Activated CD4-positive, alpha-beta T cell treated with anti-CD3 and anti-CD28 coated beads, Interleukin-2, amount 50 U/mL, for 24 hours (primary cell): ENCODE measurements around the gene PSMB3.
"Not testable (repeated sequence)": the region's sequence is repeated elsewhere in the genome, so short reads cannot be mapped to it uniquely, and the experiment has no call there.

Experiments used
- DNase-seq, 2 donors: peaks; one replicate each; pipeline ENCODE4 v3.0.0-alpha.2; 2020; ENCODE audit warnings: low read depth in 1 of 2, low spot score in 1 of 2

PSMB3 gene

DNA sequence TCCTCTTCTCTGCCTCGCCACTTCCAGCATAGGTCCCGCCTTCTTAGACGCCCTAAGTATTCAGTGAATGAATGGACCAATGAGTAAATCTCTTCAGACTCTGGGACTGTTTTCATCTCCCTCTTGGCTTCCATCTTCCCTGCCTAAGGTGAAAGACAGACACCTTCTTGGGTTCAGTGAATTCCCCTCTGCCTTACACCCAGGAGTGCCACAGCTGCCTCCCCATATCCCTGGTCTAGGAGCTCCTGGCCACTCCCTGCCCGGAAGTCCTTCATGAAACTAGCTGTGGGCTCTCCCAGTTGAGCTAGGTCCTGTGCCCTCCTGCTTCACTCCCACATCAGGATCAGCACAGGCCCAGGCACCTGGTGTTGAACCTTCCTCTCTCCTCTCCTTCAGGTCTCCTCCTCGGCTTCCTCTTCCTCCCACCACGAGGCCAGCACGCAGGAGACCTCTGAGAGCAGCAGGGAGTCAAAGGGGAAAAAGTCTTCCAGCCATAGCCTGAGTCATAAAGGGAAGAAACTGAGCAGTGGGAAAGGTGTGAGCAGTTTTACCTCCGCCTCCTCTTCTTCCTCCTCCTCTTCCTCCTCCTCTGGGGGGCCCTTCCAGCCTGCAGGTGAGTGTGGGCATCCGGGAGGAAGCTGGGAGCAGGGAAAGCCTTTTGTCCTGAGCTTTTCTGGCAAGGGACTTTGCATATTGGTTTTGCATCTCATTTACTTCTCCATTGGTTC, 37.2 kb upstream of the PSMB3 start:
- DNase-seq = no peak

GRCh38 chr17:38716368-38717005, 36.1 kb upstream of the PSMB3 start:
- DNase-seq = no peak

GRCh38 chr17:38717139-38717745, 35.3 kb upstream of the PSMB3 start:
- no peak for DNase-seq

DNA sequence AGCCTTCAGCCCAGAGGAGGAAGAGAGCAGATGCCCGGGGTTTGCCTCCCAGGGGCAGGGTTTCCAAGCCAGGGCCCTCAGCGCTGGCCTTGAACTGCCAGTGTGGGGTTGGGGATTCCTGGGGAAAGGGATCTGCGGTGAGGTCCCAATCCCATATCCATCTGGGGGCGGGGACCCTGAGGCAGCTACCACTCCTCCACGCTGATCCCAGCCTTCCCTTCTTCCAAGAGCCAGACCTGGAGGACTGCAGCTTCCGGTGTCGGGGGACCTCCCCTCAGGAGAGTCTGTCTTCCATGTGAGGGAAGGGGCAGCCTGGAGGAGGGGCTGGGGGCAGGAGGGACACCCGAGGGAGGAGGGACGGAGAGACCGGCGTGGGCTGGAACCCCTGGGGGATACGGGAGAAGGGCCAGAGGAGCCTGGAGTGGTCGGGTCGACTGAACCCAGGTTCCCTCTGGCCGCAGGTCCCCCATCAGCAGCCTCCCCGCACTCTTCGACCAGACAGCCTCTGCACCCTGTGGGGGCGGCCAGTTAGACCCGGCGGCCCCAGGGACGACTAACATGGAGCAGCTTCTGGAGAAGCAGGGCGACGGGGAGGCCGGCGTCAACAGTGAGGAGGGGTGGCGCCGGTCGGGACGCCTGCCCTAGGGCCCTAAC, 33.1 kb upstream of the PSMB3 start:
- no peak for DNase-seq

DNA sequence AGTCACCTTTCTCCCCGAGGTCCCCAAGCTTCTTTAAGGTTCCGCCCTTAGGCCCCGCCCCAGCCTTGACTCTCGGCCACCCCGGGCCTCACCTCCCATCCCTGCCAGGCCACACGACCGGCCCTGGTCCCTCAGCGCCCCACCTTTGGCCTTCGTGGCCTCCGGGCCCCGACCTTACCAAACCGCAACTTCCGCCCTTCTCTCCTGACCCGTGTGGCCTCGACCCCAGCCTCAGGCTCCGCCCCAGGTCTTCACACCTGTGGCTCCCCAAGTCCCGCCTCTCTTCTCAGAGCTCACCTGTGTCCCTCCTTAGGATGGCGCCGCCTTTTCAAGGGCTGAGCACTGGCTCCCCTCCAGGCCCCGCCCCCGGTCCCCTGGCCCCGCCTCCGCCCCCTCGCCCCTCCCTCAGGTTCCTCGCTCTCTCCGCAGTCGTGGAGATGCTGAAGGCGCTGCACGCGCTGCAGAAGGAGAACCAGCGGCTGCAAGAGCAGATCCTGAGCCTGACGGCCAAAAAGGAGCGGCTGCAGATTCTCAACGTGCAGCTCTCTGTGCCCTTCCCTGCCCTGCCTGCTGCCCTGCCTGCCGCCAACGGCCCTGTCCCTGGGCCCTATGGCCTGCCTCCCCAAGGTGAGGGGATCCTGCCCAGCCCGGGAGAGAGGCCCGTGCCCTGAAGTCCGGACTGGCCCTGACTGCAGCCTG, 32.4 kb upstream of the PSMB3 start:
- no peak for DNase-seq

GRCh38 chr17:38720941-38721340, 31.6 kb upstream of the PSMB3 start:
- no peak for DNase-seq

DNA sequence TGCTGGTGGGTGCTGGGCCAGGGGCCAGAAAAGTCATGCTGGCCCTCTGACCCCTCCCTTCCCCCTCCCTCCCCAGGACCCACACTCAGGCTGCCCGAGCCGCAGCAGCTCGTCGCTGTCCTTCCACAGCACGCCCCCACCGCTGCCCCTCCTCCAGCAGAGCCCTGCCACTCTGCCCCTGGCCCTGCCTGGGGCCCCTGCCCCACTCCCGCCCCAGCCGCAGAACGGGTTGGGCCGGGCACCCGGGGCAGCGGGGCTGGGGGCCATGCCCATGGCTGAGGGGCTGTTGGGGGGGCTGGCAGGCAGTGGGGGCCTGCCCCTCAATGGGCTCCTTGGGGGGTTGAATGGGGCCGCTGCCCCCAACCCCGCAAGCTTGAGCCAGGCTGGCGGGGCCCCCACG, 30.7 kb upstream of the PSMB3 start:
- no peak for DNase-seq

- DNase-seq = no peak
Observed at GRCh38 chr17:38724337-38724988, 28.1 kb upstream of the PSMB3 start.

DNA sequence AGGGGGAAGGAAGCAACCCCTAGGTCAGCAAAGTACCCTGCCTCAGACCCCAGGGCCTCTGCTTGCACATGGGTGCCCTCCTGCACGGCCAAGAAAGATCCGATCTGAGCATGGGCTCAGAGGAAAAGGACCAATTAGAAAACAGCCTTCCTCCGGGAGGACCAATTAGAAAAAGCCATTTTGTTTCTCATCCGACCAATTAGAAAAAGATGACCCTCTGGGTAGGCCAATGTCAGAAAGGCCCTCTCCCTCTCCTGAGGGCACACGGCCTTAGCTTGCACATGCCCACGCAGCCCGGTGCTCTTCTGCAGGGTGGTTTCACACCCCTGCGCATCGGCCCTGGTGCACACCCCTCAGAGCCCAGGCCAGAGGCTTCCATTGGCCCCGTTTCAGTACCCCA, 27.5 kb upstream of the PSMB3 start:
- DNase-seq = no peak

DNA sequence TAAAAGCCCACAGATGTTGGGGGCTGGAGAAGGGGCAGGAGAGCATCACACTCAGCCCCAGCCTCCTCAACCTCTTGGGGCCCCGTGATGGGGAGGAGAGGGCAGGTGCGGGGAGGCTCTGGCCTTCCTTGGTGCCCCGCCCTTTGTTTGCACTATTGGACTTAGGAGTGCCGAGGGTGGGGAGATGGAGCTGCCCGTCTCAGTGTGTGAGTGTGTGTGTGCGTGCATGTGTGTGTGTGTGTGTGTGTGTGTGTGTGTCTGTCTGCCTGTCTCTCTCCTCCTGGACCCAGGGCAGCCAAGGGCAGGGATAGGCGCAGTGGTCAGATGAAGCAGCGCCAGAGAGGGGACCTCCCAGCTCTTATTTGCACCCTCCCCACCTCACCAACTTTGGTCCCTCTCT, 26.4 kb upstream of the PSMB3 start:
- DNase-seq = not testable (repeated sequence)

GRCh38 chr17:38727736-38728135, 24.8 kb upstream of the PSMB3 start:
- peak in 1 of 2 donors; percentile 76 for DNase-seq

DNA sequence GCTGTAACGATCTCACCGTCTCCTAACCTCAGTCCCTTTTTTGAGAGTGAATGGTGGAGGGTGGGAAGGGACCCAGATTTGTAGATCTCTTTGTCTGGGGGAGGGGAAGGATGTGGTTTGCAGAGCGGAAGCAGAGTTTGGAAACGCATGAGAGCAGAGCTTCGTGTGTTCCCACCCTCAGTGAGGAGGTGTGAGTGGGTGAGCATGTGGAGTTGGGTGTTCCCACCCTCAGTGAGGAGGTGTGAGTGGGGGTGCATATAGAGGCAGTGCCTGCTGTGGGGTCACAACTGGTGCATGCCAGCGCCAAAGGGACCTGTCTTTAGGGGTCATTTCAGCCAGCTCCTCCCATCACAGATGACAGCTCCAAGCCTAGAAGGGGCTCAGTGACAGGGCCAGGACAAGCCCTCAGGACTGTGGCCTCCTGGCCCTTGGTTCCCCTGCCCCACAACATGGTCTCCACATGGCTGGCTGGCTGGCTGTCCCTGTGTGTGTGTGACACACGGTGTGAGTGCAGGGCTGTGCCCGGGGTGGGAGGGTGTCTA, 24.2 kb upstream of the PSMB3 start:
- DNase-seq = peak in 1 of 2 donors; percentile 52

DNA sequence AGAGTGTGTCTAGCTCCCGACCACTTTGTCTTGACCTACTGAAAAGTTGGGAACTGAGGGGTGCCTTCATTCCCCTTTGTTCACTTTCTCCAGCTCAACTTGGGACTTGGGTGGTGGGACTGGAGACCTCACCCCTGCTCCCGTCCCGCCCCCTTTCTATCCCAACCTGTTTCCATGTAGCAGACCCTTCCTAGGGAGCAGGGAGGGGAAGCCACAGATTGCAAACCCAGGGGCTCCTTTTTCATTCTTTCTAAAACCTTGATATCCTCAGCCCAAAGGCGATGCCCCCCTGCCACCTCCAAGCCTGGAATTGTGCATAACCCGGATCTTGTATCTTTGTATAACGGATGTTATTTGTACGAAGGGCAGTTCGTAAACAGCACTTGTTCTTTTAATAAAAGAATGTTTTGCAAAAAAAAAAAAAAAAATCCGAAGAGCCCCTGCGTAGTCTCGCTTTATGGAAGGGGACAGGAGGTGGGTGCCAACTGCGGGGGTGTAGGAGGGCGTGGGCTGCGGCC, 23.1 kb upstream of the PSMB3 start:
- DNase-seq = no peak

- peak; percentile 61 to 68 for DNase-seq
Observed at GRCh38 chr17:38729886-38730525, 22.5 kb upstream of the PSMB3 start, which contains the start of gene CISD3. TSS of gene CISD3 (plus strand) at chr17:38730341. CDS start at chr17:38730359, 18 bp downstream.

- no peak for DNase-seq
Observed at GRCh38 chr17:38730526-38731379, 21.8 kb upstream of the PSMB3 start.

DNA sequence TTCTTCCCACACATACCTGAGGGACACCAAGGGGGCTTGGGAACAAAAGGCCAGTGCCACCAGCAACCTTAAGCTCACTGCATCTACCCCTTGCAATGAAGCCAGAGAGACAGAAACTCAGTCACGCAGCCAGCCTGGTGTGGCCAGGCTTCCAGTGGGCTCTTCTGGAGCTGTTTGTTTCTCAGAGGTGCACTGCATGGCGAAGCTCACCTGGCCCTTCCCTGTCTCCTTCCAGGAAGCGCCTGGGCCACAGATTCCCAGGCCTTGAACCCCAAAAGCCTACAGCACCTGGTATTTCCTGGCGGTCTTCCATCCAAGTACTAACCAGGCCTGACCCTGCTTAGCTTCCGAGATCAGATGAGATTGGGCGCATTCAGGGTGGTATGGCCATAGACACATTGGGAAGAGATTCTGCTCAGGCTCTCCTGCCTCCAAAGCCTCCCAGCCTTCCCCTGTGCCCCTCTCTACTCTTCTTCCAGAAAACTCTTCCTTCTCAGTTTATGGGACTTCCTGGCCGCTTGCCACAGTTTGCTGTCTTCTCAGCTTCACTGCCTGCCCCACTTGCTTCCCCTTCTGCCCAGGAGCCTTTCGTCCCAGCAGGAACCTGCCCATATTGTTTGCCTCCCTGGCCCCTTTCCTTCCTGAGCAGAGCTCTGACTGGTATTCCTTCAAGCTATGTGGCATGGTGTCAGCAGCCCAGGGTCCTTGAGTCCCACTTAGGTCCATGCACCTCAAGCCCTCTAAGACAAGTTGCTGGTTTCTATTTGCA, 20.8 kb upstream of the PSMB3 start:
- no peak for DNase-seq

- DNase-seq = no peak
Observed at GRCh38 chr17:38732376-38733281, 19.9 kb upstream of the PSMB3 start.
